GM23338 (cell line): ENCODE results near the gene RCAN1. TPM values are rescaled to one million over a fixed set of nuclear protein-coding genes. Genes with fewer than 3 reads are reported as not detected.

ENCODE experiments used
- ATAC-seq: fragments of 200-7000 bp; cut with Tn5 transposase; 3 replicates; pipeline ENCODE4 v1.9.1; 2020
- DNase-seq: peaks from one replicate; pipeline ENCODE4 v3.0.0-alpha.2; 2015; ENCODE audit warnings: low spot score
- H2AFZ ChIP-seq: fragments of 200-600 bp; sonication (generic); 2 replicates; pipeline ENCODE4 v1.8.0; 2016; ENCODE audit warnings: antibody characterized with exemption, mild to moderate bottlenecking, moderate library complexity
- H3F3A ChIP-seq: fragments of 200-600 bp; sonication (generic); replicated peaks from 2 replicates; pipeline ENCODE4 v1.8.0; 2017; ENCODE audit warnings: antibody characterized with exemption, mixed run types, low read depth
- H3K27ac ChIP-seq: fragments of 200-600 bp; sonication (generic); 2 replicates; pipeline ENCODE4 v1.6.1; 2016; ENCODE audit warnings: low read depth
- H3K27me3 ChIP-seq: fragments of 200-600 bp; sonication (generic); 2 replicates; pipeline ENCODE4 v1.8.0; 2016; ENCODE audit warnings: mild to moderate bottlenecking, mixed run types, moderate library complexity; ENCODE audit not compliant: insufficient read depth
- H3K36me3 ChIP-seq: fragments of 200-600 bp; sonication (generic); 2 replicates; pipeline ENCODE4 v1.8.0; 2016; ENCODE audit warnings: mild to moderate bottlenecking; ENCODE audit not compliant: insufficient read depth
- H3K4me1 ChIP-seq: fragments of 200-600 bp; sonication (generic); 2 replicates; pipeline ENCODE4 v1.8.0; 2016; ENCODE audit warnings: mild to moderate bottlenecking, moderate library complexity; ENCODE audit not compliant: insufficient read depth
- H3K4me2 ChIP-seq: fragments of 200-600 bp; sonication (generic); 2 replicates; pipeline ENCODE4 v1.7.1; 2017; ENCODE audit warnings: mixed run types
- H3K4me3 ChIP-seq: fragments of 200-600 bp; sonication (generic); 2 replicates; pipeline ENCODE4 v1.6.1; 2016; ENCODE audit warnings: mixed run types
- H3K79me2 ChIP-seq: fragments of 200-600 bp; sonication (generic); replicated peaks from 2 replicates; pipeline ENCODE4 v1.8.0; 2017; ENCODE audit warnings: mild to moderate bottlenecking; ENCODE audit not compliant: insufficient read depth
- H3K9me2 ChIP-seq: fragments of 200-600 bp; sonication (generic); 2 replicates; pipeline ENCODE4 v1.8.0; 2017; ENCODE audit not compliant: insufficient read depth
- H4K20me1 ChIP-seq: fragments of 200-600 bp; sonication (generic); replicated peaks from 2 replicates; pipeline ENCODE4 v1.8.0; 2017; ENCODE audit warnings: mild to moderate bottlenecking; ENCODE audit not compliant: insufficient read depth
- H3K27ac Mint-ChIP-seq: 2 replicates; pipeline ENCODE4 v1.8.0; 2020; ENCODE audit warnings: inconsistent platforms, mild to moderate bottlenecking, moderate library complexity, mixed read lengths
- H3K27me3 Mint-ChIP-seq: 3 replicates; pipeline ENCODE4 v1.8.0; 2022; ENCODE audit warnings: low read depth, mild to moderate bottlenecking, moderate library complexity, mixed read lengths, inconsistent platforms; ENCODE audit not compliant: insufficient read depth, poor library complexity
- H3K36me3 Mint-ChIP-seq: 3 replicates; pipeline ENCODE4 v1.8.0; 2021; ENCODE audit warnings: low read depth, mild to moderate bottlenecking, inconsistent platforms, moderate library complexity, mixed read lengths
- H3K4me1 Mint-ChIP-seq: 3 replicates; pipeline ENCODE4 v1.8.0; 2020; ENCODE audit warnings: mild to moderate bottlenecking, inconsistent platforms, mixed read lengths
- H3K4me3 Mint-ChIP-seq: 3 replicates; pipeline ENCODE4 v1.8.0; 2021; ENCODE audit warnings: moderate library complexity, mild to moderate bottlenecking, inconsistent platforms, mixed read lengths
- H3K9me3 Mint-ChIP-seq: 3 replicates; pipeline ENCODE4 v1.8.0; 2020; ENCODE audit warnings: moderate library complexity, mild to moderate bottlenecking, inconsistent platforms, mixed read lengths
- CREB1 ChIP-seq: fragments of 250-450 bp; sonication (Bioruptor Pico); IDR thresholded peaks from 2 replicates; pipeline ENCODE4 v1.5.0; 2020; ENCODE audit warnings: low read depth, mild to moderate bottlenecking, moderate library complexity
- EZH2 ChIP-seq: fragments of 200-600 bp; sonication (generic); IDR thresholded peaks from one replicate; pipeline ENCODE4 v1.8.0; 2017; ENCODE audit warnings: antibody characterized with exemption, mild to moderate bottlenecking, low read depth; ENCODE audit not compliant: unreplicated experiment
- JUNB ChIP-seq: IDR thresholded peaks from one replicate; pipeline ENCODE4 v1.6.1; 2016; ENCODE audit warnings: antibody characterized with exemption; ENCODE audit not compliant: unreplicated experiment
- NANOG ChIP-seq: IDR thresholded peaks from 2 replicates; pipeline ENCODE4 v1.6.1; 2016; ENCODE audit warnings: antibody characterized with exemption, borderline replicate concordance
- STAT1 ChIP-seq: IDR thresholded peaks from one replicate; pipeline ENCODE4 v1.6.1; 2016; ENCODE audit warnings: antibody characterized with exemption; ENCODE audit not compliant: unreplicated experiment
- ZNF114 ChIP-seq: fragments of 250-450 bp; sonication (Bioruptor Pico); IDR thresholded peaks from 2 replicates; pipeline ENCODE4 v1.5.0; 2020; ENCODE audit warnings: mild to moderate bottlenecking, moderate library complexity
- ZNF331 ChIP-seq: fragments of 250-450 bp; sonication (Bioruptor Pico); IDR thresholded peaks from 2 replicates; pipeline ENCODE4 v1.5.0; 2020; ENCODE audit warnings: low read depth, mild to moderate bottlenecking, moderate library complexity
- polyA plus RNA-seq: library from polyadenylated mRNA; unstranded; fragments of >200 nt; fragmentation: Nextera tagmentation; extraction: Ambion mirVana; gene quantifications from 2 replicates; pipeline ENCODE4 v1.2.1, GENCODE V29; 2016
- total RNA-seq: library from RNA; depleted of rRNA; stranded (reverse); fragments of >200 nt; shearing (Covaris generic); gene quantifications from 2 replicates; pipeline ENCODE4 v1.2.3, GENCODE V29; 2014
- TF ChIP-seq, protein P1 (sequence below): IDR thresholded peaks from 2 replicates; pipeline ENCODE4 v1.6.1; 2016; ENCODE audit warnings: antibody characterized with exemption
- TF ChIP-seq, protein P2 (sequence below), 2 experiments: fragments of 200-600 bp in 1 of 2; sonication (generic) in 1 of 2; conservative IDR thresholded peaks; 2 replicates each; pipeline versions ENCODE4 v1.5.1 to v1.6.1; 2016 to 2017; ENCODE audit warnings: antibody characterized with exemption in 2 of 2, low read depth in 2 of 2, mild to moderate bottlenecking in 2 of 2, moderate library complexity in 1 of 2
- TF ChIP-seq, protein P3 (sequence below): fragments of 250-450 bp; sonication (Bioruptor Pico); IDR thresholded peaks from 2 replicates; pipeline ENCODE4 v1.5.0; 2020; ENCODE audit warnings: mild to moderate bottlenecking, moderate library complexity

Gene RCAN1
- total and polyA plus RNA-seq, 2 experiments from 2014 or later, result 3.7 to 5.2 TPM

DNA sequence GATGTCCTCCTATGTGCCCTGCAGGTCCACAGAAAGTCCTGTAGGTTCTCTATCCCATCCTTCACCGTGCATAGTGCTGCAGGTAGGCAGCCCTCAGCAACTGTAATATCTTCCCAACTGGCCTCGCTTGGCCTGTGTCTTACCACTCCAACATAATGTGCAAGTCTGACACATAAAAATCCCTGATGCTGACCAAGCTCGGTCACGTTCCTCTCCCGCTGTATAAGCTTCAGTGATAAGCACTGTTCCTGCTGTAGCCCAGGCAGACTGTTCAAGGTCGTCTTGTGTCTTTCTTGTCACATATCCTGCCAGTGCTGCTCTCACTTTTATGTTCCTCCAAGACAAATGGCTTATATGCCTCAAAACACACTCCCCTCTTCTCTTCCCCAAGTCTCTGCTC, 83.5 kb downstream of the RCAN1 start:
- no peak for DNase-seq
- no peaks in the 10 kb centered on the region for H3K27me3 Mint-ChIP-seq
- ATAC-seq, result no peak
- no peaks in the 10 kb centered on the region for H3K27me3 ChIP-seq
- no peak overlapping the region for H3K4me3 ChIP-seq
- no peak overlapping the region for H2AFZ ChIP-seq
- no peak overlapping the region for H3K4me2 ChIP-seq
- H3K4me3 Mint-ChIP-seq, result no peak overlapping the region
- H3K9me3 Mint-ChIP-seq, result peaks cover 3% of the 10 kb centered on the region; the same call in 1 of the 3 replicates
- H3K27ac Mint-ChIP-seq, result no peak overlapping the region
- TF ChIP-seq JUNB (no peak), ZNF331 (CRISPR knock-in tag) (no peak), EZH2 (no peak), ZNF114 (no peak), CREB1 (CRISPR knock-in tag) (no peak)
- TF ChIP-seq, protein P1, sequence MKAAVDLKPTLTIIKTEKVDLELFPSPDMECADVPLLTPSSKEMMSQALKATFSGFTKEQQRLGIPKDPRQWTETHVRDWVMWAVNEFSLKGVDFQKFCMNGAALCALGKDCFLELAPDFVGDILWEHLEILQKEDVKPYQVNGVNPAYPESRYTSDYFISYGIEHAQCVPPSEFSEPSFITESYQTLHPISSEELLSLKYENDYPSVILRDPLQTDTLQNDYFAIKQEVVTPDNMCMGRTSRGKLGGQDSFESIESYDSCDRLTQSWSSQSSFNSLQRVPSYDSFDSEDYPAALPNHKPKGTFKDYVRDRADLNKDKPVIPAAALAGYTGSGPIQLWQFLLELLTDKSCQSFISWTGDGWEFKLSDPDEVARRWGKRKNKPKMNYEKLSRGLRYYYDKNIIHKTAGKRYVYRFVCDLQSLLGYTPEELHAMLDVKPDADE, result no peak
- TF ChIP-seq, protein P2, sequence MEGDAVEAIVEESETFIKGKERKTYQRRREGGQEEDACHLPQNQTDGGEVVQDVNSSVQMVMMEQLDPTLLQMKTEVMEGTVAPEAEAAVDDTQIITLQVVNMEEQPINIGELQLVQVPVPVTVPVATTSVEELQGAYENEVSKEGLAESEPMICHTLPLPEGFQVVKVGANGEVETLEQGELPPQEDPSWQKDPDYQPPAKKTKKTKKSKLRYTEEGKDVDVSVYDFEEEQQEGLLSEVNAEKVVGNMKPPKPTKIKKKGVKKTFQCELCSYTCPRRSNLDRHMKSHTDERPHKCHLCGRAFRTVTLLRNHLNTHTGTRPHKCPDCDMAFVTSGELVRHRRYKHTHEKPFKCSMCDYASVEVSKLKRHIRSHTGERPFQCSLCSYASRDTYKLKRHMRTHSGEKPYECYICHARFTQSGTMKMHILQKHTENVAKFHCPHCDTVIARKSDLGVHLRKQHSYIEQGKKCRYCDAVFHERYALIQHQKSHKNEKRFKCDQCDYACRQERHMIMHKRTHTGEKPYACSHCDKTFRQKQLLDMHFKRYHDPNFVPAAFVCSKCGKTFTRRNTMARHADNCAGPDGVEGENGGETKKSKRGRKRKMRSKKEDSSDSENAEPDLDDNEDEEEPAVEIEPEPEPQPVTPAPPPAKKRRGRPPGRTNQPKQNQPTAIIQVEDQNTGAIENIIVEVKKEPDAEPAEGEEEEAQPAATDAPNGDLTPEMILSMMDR (conservative IDR thresholded peaks at IDR 0.05; ENCODE audit: low read depth in 2 of 2), result no peak
- peaks cover 11% of the 10 kb centered on the region; the same call in 1 of the 2 replicates for H3K4me1 ChIP-seq
- no peak overlapping the region for H3K27ac ChIP-seq
- H4K20me1 ChIP-seq, result no peaks in the 10 kb centered on the region
- no peaks in the 10 kb centered on the region for H3K9me2 ChIP-seq
- no peaks in the 10 kb centered on the region for H3F3A ChIP-seq
- H3K4me1 Mint-ChIP-seq, result peaks cover 16% of the 10 kb centered on the region
- H3K79me2 ChIP-seq, result no peaks in the 10 kb centered on the region
- no peaks in the 10 kb centered on the region for H3K36me3 ChIP-seq
- H3K36me3 Mint-ChIP-seq, result no peaks in the 10 kb centered on the region

DNA sequence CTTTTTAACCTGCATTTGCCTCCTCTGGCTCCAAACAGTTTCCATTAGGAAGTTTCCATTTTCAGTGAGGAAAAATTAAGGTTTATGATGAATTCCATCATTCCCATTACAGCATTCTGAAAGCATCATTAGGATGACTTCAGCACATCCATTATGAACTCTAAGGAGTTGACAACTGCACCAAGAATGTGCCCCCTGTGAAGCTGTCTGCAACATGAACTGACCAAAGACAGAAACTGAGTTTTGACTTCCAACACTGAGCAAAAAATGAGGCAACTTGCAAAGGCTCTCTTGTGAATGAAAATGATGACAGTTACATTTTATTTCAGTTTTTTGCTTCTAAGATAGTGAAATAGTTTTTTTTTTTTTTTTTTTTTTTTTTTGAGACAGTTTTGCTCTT, 84.7 kb downstream of the RCAN1 start:
- DNase-seq (no peak), ATAC-seq (no peak)
- H3K27me3 Mint-ChIP-seq, result peaks cover 2% of the 10 kb centered on the region
- H3F3A ChIP-seq, result no peaks in the 10 kb centered on the region
- no peaks in the 10 kb centered on the region for H3K9me2 ChIP-seq
- H3K4me1 ChIP-seq, result peaks cover 22% of the 10 kb centered on the region
- H3K79me2 ChIP-seq, result no peaks in the 10 kb centered on the region
- no peaks in the 10 kb centered on the region for H3K36me3 Mint-ChIP-seq
- no peak overlapping the region for H2AFZ ChIP-seq
- no peaks in the 10 kb centered on the region for H3K36me3 ChIP-seq
- H3K4me3 Mint-ChIP-seq, result no peak overlapping the region
- H3K27me3 ChIP-seq, result peaks cover 4% of the 10 kb centered on the region; the same call in 1 of the 2 replicates
- no peak overlapping the region for H3K4me2 ChIP-seq
- peaks cover 22% of the 10 kb centered on the region for H3K4me1 Mint-ChIP-seq
- no peak overlapping the region for H3K27ac Mint-ChIP-seq
- no peaks in the 10 kb centered on the region for H4K20me1 ChIP-seq
- H3K9me3 Mint-ChIP-seq, result peaks cover 3% of the 10 kb centered on the region; the same call in 1 of the 3 replicates
- H3K4me3 ChIP-seq, result no peak overlapping the region
- H3K27ac ChIP-seq, result no peak overlapping the region; the same call in 1 of the 2 replicates
- TF ChIP-seq JUNB (no peak), STAT1 (no peak), NANOG (no peak), ZNF114 (no peak), EZH2 (no peak), ZNF331 (CRISPR knock-in tag) (no peak), CREB1 (CRISPR knock-in tag) (no peak)
- TF ChIP-seq, protein P3, sequence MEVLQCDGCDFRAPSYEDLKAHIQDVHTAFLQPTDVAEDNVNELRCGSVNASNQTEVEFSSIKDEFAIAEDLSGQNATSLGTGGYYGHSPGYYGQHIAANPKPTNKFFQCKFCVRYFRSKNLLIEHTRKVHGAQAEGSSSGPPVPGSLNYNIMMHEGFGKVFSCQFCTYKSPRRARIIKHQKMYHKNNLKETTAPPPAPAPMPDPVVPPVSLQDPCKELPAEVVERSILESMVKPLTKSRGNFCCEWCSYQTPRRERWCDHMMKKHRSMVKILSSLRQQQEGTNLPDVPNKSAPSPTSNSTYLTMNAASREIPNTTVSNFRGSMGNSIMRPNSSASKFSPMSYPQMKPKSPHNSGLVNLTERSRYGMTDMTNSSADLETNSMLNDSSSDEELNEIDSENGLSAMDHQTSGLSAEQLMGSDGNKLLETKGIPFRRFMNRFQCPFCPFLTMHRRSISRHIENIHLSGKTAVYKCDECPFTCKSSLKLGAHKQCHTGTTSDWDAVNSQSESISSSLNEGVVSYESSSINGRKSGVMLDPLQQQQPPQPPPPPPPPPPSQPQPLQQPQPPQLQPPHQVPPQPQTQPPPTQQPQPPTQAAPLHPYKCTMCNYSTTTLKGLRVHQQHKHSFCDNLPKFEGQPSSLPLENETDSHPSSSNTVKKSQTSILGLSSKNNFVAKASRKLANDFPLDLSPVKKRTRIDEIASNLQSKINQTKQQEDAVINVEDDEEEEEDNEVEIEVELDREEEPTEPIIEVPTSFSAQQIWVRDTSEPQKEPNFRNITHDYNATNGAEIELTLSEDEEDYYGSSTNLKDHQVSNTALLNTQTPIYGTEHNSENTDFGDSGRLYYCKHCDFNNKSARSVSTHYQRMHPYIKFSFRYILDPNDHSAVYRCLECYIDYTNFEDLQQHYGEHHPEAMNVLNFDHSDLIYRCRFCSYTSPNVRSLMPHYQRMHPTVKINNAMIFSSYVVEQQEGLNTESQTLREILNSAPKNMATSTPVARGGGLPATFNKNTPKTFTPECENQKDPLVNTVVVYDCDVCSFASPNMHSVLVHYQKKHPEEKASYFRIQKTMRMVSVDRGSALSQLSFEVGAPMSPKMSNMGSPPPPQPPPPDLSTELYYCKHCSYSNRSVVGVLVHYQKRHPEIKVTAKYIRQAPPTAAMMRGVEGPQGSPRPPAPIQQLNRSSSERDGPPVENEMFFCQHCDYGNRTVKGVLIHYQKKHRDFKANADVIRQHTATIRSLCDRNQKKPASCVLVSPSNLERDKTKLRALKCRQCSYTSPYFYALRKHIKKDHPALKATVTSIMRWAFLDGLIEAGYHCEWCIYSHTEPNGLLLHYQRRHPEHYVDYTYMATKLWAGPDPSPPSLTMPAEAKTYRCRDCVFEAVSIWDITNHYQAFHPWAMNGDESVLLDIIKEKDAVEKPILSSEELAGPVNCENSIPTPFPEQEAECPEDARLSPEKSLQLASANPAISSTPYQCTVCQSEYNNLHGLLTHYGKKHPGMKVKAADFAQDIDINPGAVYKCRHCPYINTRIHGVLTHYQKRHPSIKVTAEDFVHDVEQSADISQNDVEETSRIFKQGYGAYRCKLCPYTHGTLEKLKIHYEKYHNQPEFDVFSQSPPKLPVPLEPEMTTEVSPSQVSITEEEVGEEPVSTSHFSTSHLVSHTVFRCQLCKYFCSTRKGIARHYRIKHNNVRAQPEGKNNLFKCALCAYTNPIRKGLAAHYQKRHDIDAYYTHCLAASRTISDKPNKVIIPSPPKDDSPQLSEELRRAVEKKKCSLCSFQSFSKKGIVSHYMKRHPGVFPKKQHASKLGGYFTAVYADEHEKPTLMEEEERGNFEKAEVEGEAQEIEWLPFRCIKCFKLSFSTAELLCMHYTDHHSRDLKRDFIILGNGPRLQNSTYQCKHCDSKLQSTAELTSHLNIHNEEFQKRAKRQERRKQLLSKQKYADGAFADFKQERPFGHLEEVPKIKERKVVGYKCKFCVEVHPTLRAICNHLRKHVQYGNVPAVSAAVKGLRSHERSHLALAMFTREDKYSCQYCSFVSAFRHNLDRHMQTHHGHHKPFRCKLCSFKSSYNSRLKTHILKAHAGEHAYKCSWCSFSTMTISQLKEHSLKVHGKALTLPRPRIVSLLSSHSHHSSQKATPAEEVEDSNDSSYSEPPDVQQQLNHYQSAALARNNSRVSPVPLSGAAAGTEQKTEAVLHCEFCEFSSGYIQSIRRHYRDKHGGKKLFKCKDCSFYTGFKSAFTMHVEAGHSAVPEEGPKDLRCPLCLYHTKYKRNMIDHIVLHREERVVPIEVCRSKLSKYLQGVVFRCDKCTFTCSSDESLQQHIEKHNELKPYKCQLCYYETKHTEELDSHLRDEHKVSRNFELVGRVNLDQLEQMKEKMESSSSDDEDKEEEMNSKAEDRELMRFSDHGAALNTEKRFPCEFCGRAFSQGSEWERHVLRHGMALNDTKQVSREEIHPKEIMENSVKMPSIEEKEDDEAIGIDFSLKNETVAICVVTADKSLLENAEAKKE (CRISPR knock-in tag), result no peak
